ENCODE measurements around the gene GIPC3.
A peak's percentile ranks its signal among the peaks of the same experiment; 100 is the strongest.

The GIPC3 gene

GRCh38 chr19:3595521-3596061, 10.3 kb downstream of the GIPC3 start:
- DNase-seq (ENCODE audit: low read depth), result no peak
- no peak overlapping the region for H3K4me3 ChIP-seq (ENCODE audit: low read depth, low read length)

GRCh38 chr19:3599776-3600187, 14.5 kb downstream of the GIPC3 start:
- DNase-seq (ENCODE audit: low read depth), result no peak
- no peak overlapping the region for H3K4me3 ChIP-seq (ENCODE audit: low read depth, low read length)

- DNase-seq (ENCODE audit: low read depth), result no peak
- H3K4me3 ChIP-seq (ENCODE audit: low read depth, low read length), result no peak overlapping the region
These were observed 15.7 kb downstream of the GIPC3 start for GRCh38 chr19:3601021-3601420.

- H3K4me3 ChIP-seq (ENCODE audit: low read depth, low read length), result no peak overlapping the region
- no peak for DNase-seq (ENCODE audit: low read depth)
These were observed 18.0 kb downstream of the GIPC3 start for GRCh38 chr19:3603121-3603811.

GRCh38 chr19:3604227-3604986, 19.1 kb downstream of the GIPC3 start:
- no peak overlapping the region for H3K4me3 ChIP-seq (ENCODE audit: low read depth, low read length)
- no peak for DNase-seq (ENCODE audit: low read depth)

- H3K4me3 ChIP-seq (ENCODE audit: low read depth, low read length), result no peak overlapping the region
- DNase-seq (ENCODE audit: low read depth), result no peak
These were observed 19.7 kb downstream of the GIPC3 start for GRCh38 chr19:3604987-3605343.

GRCh38 chr19:3605361-3605760, 20.1 kb downstream of the GIPC3 start:
- no peak for DNase-seq (ENCODE audit: low read depth)
- no peak overlapping the region for H3K4me3 ChIP-seq (ENCODE audit: low read depth, low read length)

- H3K4me3 ChIP-seq (ENCODE audit: low read depth, low read length), result peak overlapping the region; percentile 61
- DNase-seq (ENCODE audit: low read depth), result no peak
These were observed 20.5 kb downstream of the GIPC3 start for GRCh38 chr19:3605770-3606169.

- no peak for DNase-seq (ENCODE audit: low read depth)
These were observed 21.0 kb downstream of the GIPC3 start for GRCh38 chr19:3606174-3606689.

GRCh38 chr19:3606690-3607289, 21.5 kb downstream of the GIPC3 start, which contains the start of gene TBXA2R:
Gene TBXA2R (minus strand): TSS chr19:3606875. CDS start chr19:3600634, 6,241 bp downstream.
- H3K4me3 ChIP-seq (ENCODE audit: low read depth, low read length), result peak within 1 kb of the TSS; percentile 61
- peak; percentile 13 for DNase-seq (ENCODE audit: low read depth)

More at GRCh38 chr19:3606174-3606689, 21.0 kb downstream of the GIPC3 start:
- H3K4me3 ChIP-seq (ENCODE audit: low read depth, low read length), result peak overlapping the region; percentile 61

- H3K4me3 ChIP-seq (ENCODE audit: low read depth, low read length), result peak overlapping the region; percentile 61
- DNase-seq (ENCODE audit: low read depth), result no peak
These were observed 22.2 kb downstream of the GIPC3 start for GRCh38 chr19:3607303-3608078.

GRCh38 chr19:3608079-3608641, 22.9 kb downstream of the GIPC3 start:
- H3K4me3 ChIP-seq (ENCODE audit: low read depth, low read length), result peak overlapping the region; percentile 61
- no peak for DNase-seq (ENCODE audit: low read depth)

- no peak for DNase-seq (ENCODE audit: low read depth)
- H3K4me3 ChIP-seq (ENCODE audit: low read depth, low read length), result no peak overlapping the region
These were observed 23.6 kb downstream of the GIPC3 start for GRCh38 chr19:3608750-3609322.

- no peak overlapping the region for H3K4me3 ChIP-seq (ENCODE audit: low read depth, low read length)
- DNase-seq (ENCODE audit: low read depth), result no peak
These were observed 24.8 kb downstream of the GIPC3 start for GRCh38 chr19:3609779-3610719.

- no peak for DNase-seq (ENCODE audit: low read depth)
- no peak overlapping the region for H3K4me3 ChIP-seq (ENCODE audit: low read depth, low read length)
These were observed 25.8 kb downstream of the GIPC3 start for GRCh38 chr19:3610745-3611717.

GRCh38 chr19:3611841-3612240, 26.6 kb downstream of the GIPC3 start:
- H3K4me3 ChIP-seq (ENCODE audit: low read depth, low read length), result no peak overlapping the region
- DNase-seq (ENCODE audit: low read depth), result no peak

GRCh38 chr19:3612330-3612729, 27.1 kb downstream of the GIPC3 start:
- DNase-seq (ENCODE audit: low read depth), result no peak
- H3K4me3 ChIP-seq (ENCODE audit: low read depth, low read length), result no peak overlapping the region

Measured in skeletal muscle cell (primary cell).